Astrocyte (in vitro differentiated cells and primary cell): ENCODE results near the gene ITSN1.

Experiments used
- CTCF ChIP-seq: IDR thresholded peaks from 2 replicates; pipeline ENCODE4 v1.5.1; 2011; ENCODE audit warnings: low read depth, mild to moderate bottlenecking, inconsistent platforms, low read length, moderate library complexity; ENCODE audit not compliant: insufficient read depth
- EZH2 ChIP-seq: IDR thresholded peaks from 2 replicates; pipeline ENCODE4 v1.6.1; 2012; ENCODE audit warnings: mild to moderate bottlenecking, low read length, inconsistent platforms; ENCODE audit not compliant: insufficient read depth

- TF ChIP-seq CTCF = no peak
- no peak for TF ChIP-seq EZH2
Observed at GRCh38 chr21:33703750-33704606, 61.7 kb downstream of the ITSN1 start.
